Neural cell (in vitro differentiated cells): Measurements from ENCODE around the gene TECPR2.

Experiments used
- CTCF ChIP-seq: fragments of 450-650 bp; IDR thresholded peaks from 2 replicates; pipeline ENCODE4 v1.5.1; 2014; ENCODE audit warnings: antibody characterized with exemption, mild to moderate bottlenecking, moderate library complexity; ENCODE audit not compliant: poor library complexity, severe bottlenecking
- EP300 ChIP-seq: fragments of 450-650 bp; conservative IDR thresholded peaks from 2 replicates; pipeline ENCODE4 v1.6.1; 2014; ENCODE audit warnings: antibody characterized with exemption, mild to moderate bottlenecking, moderate library complexity; ENCODE audit not compliant: poor library complexity, severe bottlenecking
- EZH2 ChIP-seq: fragments of 200-600, 300-800 bp; shearing (Covaris generic), sonication (generic); IDR thresholded peaks from 2 replicates; pipeline ENCODE4 v1.6.1; 2014; ENCODE audit warnings: antibody characterized with exemption, low read length, borderline replicate concordance, mild to moderate bottlenecking; ENCODE audit not compliant: insufficient read depth, poor library complexity, severe bottlenecking
- POLR2AphosphoS5 ChIP-seq: IDR thresholded peaks from 2 replicates; pipeline ENCODE4 v1.6.1; 2012
- RAD21 ChIP-seq: fragments of 450-650 bp; conservative IDR thresholded peaks from 2 replicates; pipeline ENCODE4 v1.6.1; 2014; ENCODE audit warnings: antibody characterized with exemption, mild to moderate bottlenecking, moderate library complexity
- REST ChIP-seq: IDR thresholded peaks from 2 replicates; pipeline ENCODE4 v1.6.1; 2012; ENCODE audit warnings: borderline replicate concordance
- TAF1 ChIP-seq: IDR thresholded peaks from 2 replicates; pipeline ENCODE4 v1.6.1; 2012; ENCODE audit warnings: low read depth

DNA sequence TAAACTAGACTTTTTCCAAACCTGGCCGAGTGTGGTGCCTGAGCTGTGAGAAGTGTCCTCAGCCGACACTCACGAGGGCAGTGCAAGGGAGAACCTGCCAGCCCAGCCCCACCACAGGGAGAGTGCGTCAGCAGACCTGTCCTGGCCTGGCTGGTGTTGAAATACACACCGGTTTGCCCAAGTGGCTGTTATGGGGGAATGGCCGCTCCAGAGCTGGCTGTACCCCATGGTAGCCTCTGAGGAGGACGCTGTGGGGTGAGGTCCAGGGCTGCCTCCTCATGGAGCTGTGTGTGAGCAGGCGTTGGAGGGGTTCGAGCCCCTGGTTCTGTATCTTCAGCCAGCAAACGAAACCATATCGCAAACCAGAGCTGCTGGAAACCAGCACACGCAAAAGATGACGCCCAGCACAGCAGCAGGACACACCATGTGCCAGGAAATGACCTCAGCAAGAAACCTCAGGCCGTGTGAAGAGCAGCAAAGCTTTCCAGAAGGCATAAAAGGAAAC lies 137.5 kb downstream of the TECPR2 start:
- TF ChIP-seq CTCF (no peak), POLR2AphosphoS5 (no peak), RAD21 (no peak), EZH2 (no peak), TAF1 (no peak), EP300 (no peak), REST (no peak)
